Heart right ventricle (tissue), 16 donors: ENCODE data around the gene PLCB4. TPM values are rescaled to one million over a fixed set of nuclear protein-coding genes. Genes with fewer than 3 reads are reported as not detected.
"Not testable (repeated sequence)": the region's sequence is repeated elsewhere in the genome, so short reads cannot be mapped to it uniquely, and the experiment has no call there.

Experiments used
- ATAC-seq, 8 donors: fragments of 200-7000 bp; cut with Tn5 transposase; one replicate each; pipeline ENCODE4 v1.9.1; 2020; ENCODE audit warnings: mild to moderate bottlenecking in 8 of 8, moderate library complexity in 8 of 8, moderate number of reproducible peaks in 1 of 8
- DNase-seq, 2 donors: peaks; one replicate each; pipeline ENCODE4 v3.0.0-alpha.2; 2020
- H3K27ac ChIP-seq, 10 donors: fragments of 200-600 bp; sonication (generic) in 2 of 10; one replicate each; pipeline versions ENCODE4 v1.5.0 to v1.8.0; 2020 to 2022; ENCODE audit warnings: mild to moderate bottlenecking in 3 of 10
- H3K27me3 ChIP-seq, 7 donors: fragments of 200-600 bp; one replicate each; pipeline ENCODE4 v1.8.0; 2021 to 2022; ENCODE audit warnings: mild to moderate bottlenecking in 2 of 7
- H3K36me3 ChIP-seq, 9 donors: fragments of 200-600 bp; sonication (generic) in 1 of 9; one replicate each; pipeline versions ENCODE4 v1.5.0 to v1.8.0; 2020 to 2022; ENCODE audit warnings: mild to moderate bottlenecking in 2 of 9
- H3K4me1 ChIP-seq, 9 donors: fragments of 200-600 bp; sonication (generic) in 1 of 9; one replicate each; pipeline versions ENCODE4 v1.5.0 to v1.8.0; 2020 to 2022; ENCODE audit warnings: mild to moderate bottlenecking in 4 of 9
- H3K4me3 ChIP-seq, 10 donors: fragments of 200-600 bp; sonication (generic) in 2 of 10; one replicate each; pipeline versions ENCODE4 v1.5.0 to v1.8.0; 2020 to 2022; ENCODE audit warnings: mild to moderate bottlenecking in 7 of 10, moderate library complexity in 2 of 10
- H3K9me3 ChIP-seq, 11 donors: fragments of 200-600 bp in 10 of 11; sonication (generic) in 2 of 11; one replicate each; pipeline versions ENCODE4 v1.5.0 to v1.8.0; 2013 to 2022; ENCODE audit warnings: mild to moderate bottlenecking in 2 of 11, control low read depth in 1 of 11, moderate library complexity in 1 of 11
- CTCF ChIP-seq, 9 donors: fragments of 200-600 bp; sonication (generic) in 2 of 9; IDR thresholded peaks; one replicate each; pipeline versions ENCODE4 v1.5.0 to v1.8.0; 2021 to 2022; ENCODE audit warnings: antibody characterized with exemption in 9 of 9, mild to moderate bottlenecking in 5 of 9, moderate library complexity in 1 of 9
- WGBS, 2 donors: extraction: QIAGEN DNeasy Blood & Tissue Kit; methylation state at CpG; one replicate each; pipeline ENCODE4 v1.1.7; 2013; ENCODE audit warnings: inconsistent platforms in 1 of 2; 5-methylcytosine and 5-hydroxymethylcytosine counted together
- intact Hi-C, 10 donors: fragments of 100-400 bp; cut with DNase I; formaldehyde crosslinking; loops; one replicate each; pipeline versions ENCODE4 v1.11.1 to v1.14.2; 2022
- polyA plus RNA-seq, 2 donors: library from polyadenylated mRNA; stranded (reverse); fragments of 200-250 nt; gene quantifications; one replicate each; pipeline ENCODE4 v1.2.3, GENCODE V29; 2013
- total RNA-seq, 10 donors: library from RNA; stranded (reverse); fragmentation: NEBNext Ultra II Directional in 3 of 10; extraction: Animal tissue kit (Norgen Biotek cat#: 25700) in 3 of 10; gene quantifications; one replicate each; pipeline versions ENCODE4 v1.2.1 to v1.2.4, GENCODE V29; 2021 to 2023
- donor health status: Arrhythmogenic right ventricular cardiomyopathy.
- donor health status: ischemic (EF 13 %, LVEDD 7.1; RV severe dilation, severe dysfunction).
- donor health status: healthy with polysubstance abuse.
- donor health status: DM: no; HTN: yes; CAD: no.
- donor health status: DM: no; HTN: no; CAD: no.
- donor health status: ischemic (EF 25% LVEDD 6.9; RV normal size, moderate dysfunction).
- donor health status: ischemic (EF 25% LVEDD 5.7; RV mildly dilated, moderate dysfunction).
- donor health status: healthy.
- donor health status: DM: yes; HTN: yes; CAD: no.
- donor health status: Ischemic cardiomyopathy.
- donor health status: ischemic (EF 35%, LVEDD 5.7; RV mildly dilated, moderate dysfunction).
- donor health status: nonischemic (EF 11% LVEDD 7.7; RV severe dilation, severe dysfunction).
- donor health status: DM: yes; HTN: yes; CAD: no.
- donor health status: PGD.
- donor health status: ischemic (EF 29% LVEDD 5.4; RV normal size, mild dysfunction).
- donor health status: nonischemic (EF 23%, LVEDD 6.1; RV moderate dilation, normal function).

Gene PLCB4
- total and polyA plus RNA-seq, 12 donors = 3.6 to 33.3 (median 28.4) TPM

- peaks cover 0 to 42% (median 13%) of the 10 kb centered on the region in 9 donors for H3K4me1 ChIP-seq
- intact Hi-C loops = loop anchor here in 1 of 10 donors (10.0 kb wide), 1 partner anchor 590 kb away; no protein-coding TSS in a partner anchor
- H3K27me3 ChIP-seq = no peaks in the 10 kb centered on the region
- ATAC-seq (peak in 3 of 8 donors; percentile 39 to 69 (median 56)), DNase-seq (no peak)
- TF ChIP-seq CTCF (IDR thresholded peaks at IDR 0.05) = no peak
- no peak overlapping the region for H3K4me3 ChIP-seq
- H3K9me3 ChIP-seq = no peaks in the 10 kb centered on the region
- peaks cover 0 to 66% (median 0%) of the 10 kb centered on the region in 9 donors for H3K36me3 ChIP-seq
- H3K27ac ChIP-seq = peak overlapping the region in 3 of 10 donors; percentile 32 to 46 (median 38)
- 86 to 91% methylated on average over 1 of the region's 1 CpG for WGBS, 2 donors
These were observed 305.6 kb downstream of the PLCB4 start for GRCh38 chr20:9374480-9374879.

GRCh38 chr20:9375221-9375681 lies 306.4 kb downstream of the PLCB4 start:
- peaks cover 0 to 42% (median 13%) of the 10 kb centered on the region in 9 donors for H3K4me1 ChIP-seq
- no peaks in the 10 kb centered on the region for H3K9me3 ChIP-seq
- peak overlapping the region in 2 of 10 donors; percentile 32 to 46 for H3K27ac ChIP-seq
- ATAC-seq (no peak), DNase-seq (no peak)
- WGBS, 2 donors = 80 to 81% methylated on average over 1 of the region's 1 CpG
- peaks cover 0 to 61% (median 0%) of the 10 kb centered on the region in 9 donors for H3K36me3 ChIP-seq
- intact Hi-C loops = loop anchor here in 1 of 10 donors (10.0 kb wide), 1 partner anchor 590 kb away; no protein-coding TSS in a partner anchor
- TF ChIP-seq CTCF (IDR thresholded peaks at IDR 0.05) = no peak
- H3K4me3 ChIP-seq = no peak overlapping the region
- no peaks in the 10 kb centered on the region for H3K27me3 ChIP-seq

GRCh38 chr20:9377007-9377406 lies 308.1 kb downstream of the PLCB4 start:
- no peaks in the 10 kb centered on the region for H3K9me3 ChIP-seq
- 48 to 49% methylated on average over 2 of the region's 2 CpGs for WGBS, 2 donors
- H3K36me3 ChIP-seq = peaks cover 0 to 62% (median 1%) of the 10 kb centered on the region in 9 donors
- H3K4me3 ChIP-seq = no peak overlapping the region
- no peak overlapping the region for H3K27ac ChIP-seq
- no peaks in the 10 kb centered on the region for H3K27me3 ChIP-seq
- H3K4me1 ChIP-seq = peaks cover 0 to 42% (median 13%) of the 10 kb centered on the region in 9 donors
- DNase-seq (no peak), ATAC-seq (peak in 3 of 8 donors; percentile 37 to 50 (median 45))
- no peak for TF ChIP-seq CTCF (IDR thresholded peaks at IDR 0.05)
- intact Hi-C loops = loop anchor here in 1 of 10 donors (10.0 kb wide), 1 partner anchor 592 kb away; no protein-coding TSS in a partner anchor

GRCh38 chr20:9385345-9386310 lies 316.7 kb downstream of the PLCB4 start:
- H3K4me3 ChIP-seq, DNase-seq, intact Hi-C loops, H3K27ac ChIP-seq, H3K9me3 ChIP-seq, H3K27me3 ChIP-seq, ATAC-seq, H3K4me1 ChIP-seq: not testable (repeated sequence)
- H3K36me3 ChIP-seq = peaks cover 0 to 90% (median 17%) of the 10 kb centered on the region in 9 donors
- 96 to 98% methylated on average over 52 to 61 of the region's 61 CpGs for WGBS, 2 donors
